Spleen (tissue), 11 donors: Measurements from ENCODE around the gene PEX5. TPM values are rescaled to one million over a fixed set of nuclear protein-coding genes. Genes with fewer than 3 reads are reported as not detected.

Experiments
- DNase-seq: peaks from one replicate; pipeline ENCODE4 v3.0.0-alpha.2; 2020
- H3K27ac ChIP-seq, 8 donors: fragments of 200-600 bp; sonication (generic) in 7 of 8; 1 replicate in 4 of 8; 2 replicates in 4 of 8; pipeline versions ENCODE4 v1.5.0 to v1.8.0; 2016 to 2021; ENCODE audit warnings: inconsistent platforms in 4 of 8, mild to moderate bottlenecking in 4 of 8, moderate library complexity in 1 of 8
- H3K27me3 ChIP-seq, 7 donors: fragments of 200-600 bp; sonication (generic) in 6 of 7; replicated peaks in 1 of 7; 1 replicate in 4 of 7; 2 replicates in 3 of 7; pipeline versions ENCODE4 v1.5.0 to v1.8.0; 2016 to 2021; ENCODE audit warnings: inconsistent platforms in 3 of 7, mild to moderate bottlenecking in 1 of 7
- H3K36me3 ChIP-seq, 6 donors: fragments of 200-600 bp; sonication (generic) in 5 of 6; 1 replicate in 4 of 6; 2 replicates in 2 of 6; pipeline versions ENCODE4 v1.5.0 to v1.8.0; 2016 to 2021; ENCODE audit warnings: inconsistent platforms in 2 of 6
- H3K4me1 ChIP-seq, 6 donors: fragments of 200-600 bp; sonication (generic) in 5 of 6; 1 replicate in 3 of 6; 2 replicates in 3 of 6; pipeline versions ENCODE4 v1.5.0 to v1.8.0; 2016 to 2021; ENCODE audit warnings: inconsistent platforms in 3 of 6
- H3K4me3 ChIP-seq, 8 donors: fragments of 200-600 bp; sonication (generic) in 7 of 8; 1 replicate in 4 of 8; 2 replicates in 4 of 8; pipeline versions ENCODE4 v1.5.0 to v1.8.0; 2016 to 2021; ENCODE audit warnings: inconsistent platforms in 4 of 8, mild to moderate bottlenecking in 4 of 8, moderate library complexity in 2 of 8
- H3K9me3 ChIP-seq, 8 donors: fragments of 200-600 bp; sonication (generic) in 7 of 8; 1 replicate in 4 of 8; 2 replicates in 4 of 8; pipeline versions ENCODE4 v1.5.0 to v1.8.0; 2016 to 2021; ENCODE audit warnings: inconsistent platforms in 4 of 8
- POLR2A ChIP-seq, 3 donors: fragments of 450-650 bp; IDR thresholded peaks; one replicate each; pipeline ENCODE4 v1.5.1; 2017; ENCODE audit warnings: antibody characterized with exemption in 3 of 3, mild to moderate bottlenecking in 1 of 3
- POLR2AphosphoS5 ChIP-seq, 3 donors: sonication (generic); formaldehyde crosslinking; IDR thresholded peaks; one replicate each; pipeline ENCODE4 v1.5.1; 2017; ENCODE audit warnings: antibody characterized with exemption in 3 of 3
- WGBS, 5 donors: extraction: QIAGEN DNeasy Blood & Tissue Kit in 3 of 5; methylation state at CpG; one replicate each; pipeline versions ENCODE4 v1.1.5 to v1.1.7; 2013 to 2018; 5-methylcytosine and 5-hydroxymethylcytosine counted together
- intact Hi-C: fragments of 100-400 bp; cut with DNase I; formaldehyde crosslinking; loops from one replicate; pipeline ENCODE4 v1.15.0; 2023; ENCODE audit warnings: low total_unique reads
- polyA plus RNA-seq, 3 donors: library from polyadenylated mRNA; stranded (reverse); fragments of 200-250 nt; gene quantifications; one replicate each; pipeline ENCODE4 v1.2.1, GENCODE V29; 2013
- total RNA-seq, 7 donors: library from RNA; depleted of rRNA in 3 of 7; stranded (reverse); fragments of >200 nt in 3 of 7; fragmentation: NEBNext Ultra II Directional in 4 of 7; extraction: Animal tissue kit (Norgen Biotek cat#: 25700) in 4 of 7; gene quantifications; one replicate each; pipeline versions ENCODE4 v1.1.0 to v1.2.1, GENCODE V29; 2016 to 2021
- TF ChIP-seq, protein P1 (sequence below), 11 experiments: fragments of 200-600 bp in 7 of 11; fragments of 450-650 bp in 4 of 11; sonication (generic) in 4 of 11; IDR thresholded peaks in 8 of 11; conservative IDR thresholded peaks in 3 of 11; 1 replicate in 7 of 11; 2 replicates in 4 of 11; pipeline versions ENCODE4 v1.4.0 to v1.8.0; 2016 to 2021; ENCODE audit warnings: antibody characterized with exemption in 11 of 11, inconsistent platforms in 4 of 11, mild to moderate bottlenecking in 1 of 11
- donor health status: healthy with polysubstance abuse.
- donor health status: DM: no; HTN: no; CAD: no; lungs with moderate emphysema.
- donor health status: DM: no; HTN: no; CAD: no.
- donor health status: Bipolar disorder and iron deficiency.
- donor health status: healthy.
- donor health status: DM: no; HTN: no; CAD: no.
- donor health status: DM: yes; HTN: yes; CAD: no.

PEX5 gene
- total and polyA plus RNA-seq, 10 donors: 13.4 to 35.8 (median 22.2) TPM

DNA sequence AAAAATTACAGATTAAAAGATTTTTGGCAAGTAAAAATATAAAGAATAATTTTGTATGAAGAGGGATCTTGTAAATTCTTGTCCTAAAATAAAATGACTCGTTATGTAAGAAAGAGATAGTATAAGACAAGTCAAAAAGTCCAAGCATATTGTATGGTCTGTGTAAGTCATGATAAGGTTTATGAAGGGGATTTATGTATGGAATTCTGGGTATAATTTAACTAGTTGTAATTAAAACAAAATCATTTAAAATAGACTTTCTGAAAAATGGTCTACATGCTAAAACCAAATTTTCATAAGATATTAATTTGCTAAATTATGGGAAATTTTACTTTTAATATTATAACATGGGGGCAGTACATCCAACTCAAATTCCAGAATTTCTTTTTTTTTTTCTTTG, 17.6 kb upstream of the PEX5 start:
- H3K27me3 ChIP-seq: peaks cover 0 to 18% (median 0%) of the 10 kb centered on the region in 7 donors
- H3K27ac ChIP-seq: no peak overlapping the region
- WGBS, 5 donors: 66 to 82% (median 70%) methylated on average over 1 of the region's 1 CpG
- TF ChIP-seq POLR2AphosphoS5 (IDR thresholded peaks at IDR 0.05) (no peak), POLR2A (IDR thresholded peaks at IDR 0.05) (no peak)
- TF ChIP-seq, protein P1, sequence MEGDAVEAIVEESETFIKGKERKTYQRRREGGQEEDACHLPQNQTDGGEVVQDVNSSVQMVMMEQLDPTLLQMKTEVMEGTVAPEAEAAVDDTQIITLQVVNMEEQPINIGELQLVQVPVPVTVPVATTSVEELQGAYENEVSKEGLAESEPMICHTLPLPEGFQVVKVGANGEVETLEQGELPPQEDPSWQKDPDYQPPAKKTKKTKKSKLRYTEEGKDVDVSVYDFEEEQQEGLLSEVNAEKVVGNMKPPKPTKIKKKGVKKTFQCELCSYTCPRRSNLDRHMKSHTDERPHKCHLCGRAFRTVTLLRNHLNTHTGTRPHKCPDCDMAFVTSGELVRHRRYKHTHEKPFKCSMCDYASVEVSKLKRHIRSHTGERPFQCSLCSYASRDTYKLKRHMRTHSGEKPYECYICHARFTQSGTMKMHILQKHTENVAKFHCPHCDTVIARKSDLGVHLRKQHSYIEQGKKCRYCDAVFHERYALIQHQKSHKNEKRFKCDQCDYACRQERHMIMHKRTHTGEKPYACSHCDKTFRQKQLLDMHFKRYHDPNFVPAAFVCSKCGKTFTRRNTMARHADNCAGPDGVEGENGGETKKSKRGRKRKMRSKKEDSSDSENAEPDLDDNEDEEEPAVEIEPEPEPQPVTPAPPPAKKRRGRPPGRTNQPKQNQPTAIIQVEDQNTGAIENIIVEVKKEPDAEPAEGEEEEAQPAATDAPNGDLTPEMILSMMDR (IDR thresholded peaks at IDR 0.05 in 8 of 11, conservative IDR thresholded peaks at IDR 0.05 in 3 of 11): no peak
- no peaks in the 10 kb centered on the region for H3K4me1 ChIP-seq
- peaks cover 0 to 63% (median 46%) of the 10 kb centered on the region in 8 donors for H3K9me3 ChIP-seq
- DNase-seq: no peak
- H3K36me3 ChIP-seq: no peaks in the 10 kb centered on the region
- intact Hi-C loops: no loop called here
- no peak overlapping the region for H3K4me3 ChIP-seq

- Histone ChIP-seq H3K9me3 (peaks cover 0 to 29% (median 22%) of the 10 kb centered on the region in 8 donors), H3K4me1 (no peaks in the 10 kb centered on the region), H3K36me3 (no peaks in the 10 kb centered on the region), H3K4me3 (no peak overlapping the region), H3K27ac (no peak overlapping the region), H3K27me3 (peaks cover 0 to 25% (median 0%) of the 10 kb centered on the region in 7 donors)
- no peak for DNase-seq
- TF ChIP-seq, protein P1 (IDR thresholded peaks at IDR 0.05 in 8 of 11, conservative IDR thresholded peaks at IDR 0.05 in 3 of 11): no peak
- no peak for TF ChIP-seq POLR2A (IDR thresholded peaks at IDR 0.05)
- TF ChIP-seq POLR2AphosphoS5 (IDR thresholded peaks at IDR 0.05): no peak
- intact Hi-C loops: no loop called here
Observed at GRCh38 chr12:7175493-7175892, 14.0 kb upstream of the PEX5 start.

GRCh38 chr12:7176595-7176994, 12.9 kb upstream of the PEX5 start:
- intact Hi-C loops: no loop called here

GRCh38 chr12:7178481-7178880, 11.0 kb upstream of the PEX5 start:
- 91 to 100% (median 93%) methylated on average over 2 of the region's 2 CpGs for WGBS, 5 donors
- intact Hi-C loops: no loop called here
- H3K4me1 ChIP-seq: no peaks in the 10 kb centered on the region

More at GRCh38 chr12:7176595-7176994, 12.9 kb upstream of the PEX5 start:
- H3K9me3 ChIP-seq: peaks cover 0 to 19% (median 12%) of the 10 kb centered on the region in 8 donors
- WGBS, 5 donors: 68 to 88% (median 72%) methylated on average over 2 of the region's 2 CpGs
- no peak for TF ChIP-seq POLR2A (IDR thresholded peaks at IDR 0.05)
- TF ChIP-seq, protein P1 (IDR thresholded peaks at IDR 0.05 in 8 of 11, conservative IDR thresholded peaks at IDR 0.05 in 3 of 11): no peak
- TF ChIP-seq POLR2AphosphoS5 (IDR thresholded peaks at IDR 0.05): no peak
- H3K27me3 ChIP-seq: peaks cover 0 to 25% (median 0%) of the 10 kb centered on the region in 7 donors
- H3K4me3 ChIP-seq: no peak overlapping the region
- H3K4me1 ChIP-seq: no peaks in the 10 kb centered on the region
- H3K36me3 ChIP-seq: no peaks in the 10 kb centered on the region
- no peak for DNase-seq
- H3K27ac ChIP-seq: no peak overlapping the region

More at GRCh38 chr12:7178481-7178880, 11.0 kb upstream of the PEX5 start:
- Histone ChIP-seq H3K27ac (no peak overlapping the region), H3K27me3 (peaks cover 0 to 25% (median 0%) of the 10 kb centered on the region in 7 donors), H3K4me3 (no peak overlapping the region), H3K36me3 (no peaks in the 10 kb centered on the region), H3K9me3 (peaks cover 0 to 6% (median 0%) of the 10 kb centered on the region in 8 donors)
- no peak for DNase-seq
- TF ChIP-seq POLR2AphosphoS5 (IDR thresholded peaks at IDR 0.05) (no peak), POLR2A (IDR thresholded peaks at IDR 0.05) (no peak)
- TF ChIP-seq, protein P1 (IDR thresholded peaks at IDR 0.05 in 8 of 11, conservative IDR thresholded peaks at IDR 0.05 in 3 of 11): no peak
